Gastrocnemius medialis (tissue), 4 donors: ENCODE measurements around the gene BCORL1. TPM values are rescaled to one million over a fixed set of nuclear protein-coding genes. Genes with fewer than 3 reads are reported as not detected.

ENCODE experiments used
- ATAC-seq, 2 donors: fragments of 150-250 bp; one replicate each; pipeline ENCODE4 v1.9.1; 2016
- DNase-seq, 2 donors: peaks; one replicate each; pipeline ENCODE4 v3.0.0-alpha.2; 2019
- H3K27ac ChIP-seq, 4 donors: fragments of 200-600 bp; sonication (generic); 1 replicate in 1 of 4; 2 replicates in 3 of 4; pipeline ENCODE4 v1.5.1; 2016 to 2018; ENCODE audit warnings: mild to moderate bottlenecking in 2 of 4, moderate library complexity in 1 of 4
- H3K27me3 ChIP-seq, 3 donors: fragments of 200-600 bp; sonication (generic) in 2 of 3; 1 replicate in 1 of 3; 2 replicates in 2 of 3; pipeline versions ENCODE4 v1.5.1 to v1.6.0; 2016 to 2019; ENCODE audit warnings: mild to moderate bottlenecking in 1 of 3, moderate library complexity in 1 of 3
- H3K36me3 ChIP-seq, 2 donors: fragments of 200-600 bp; sonication (generic) in 1 of 2; one replicate each; pipeline ENCODE4 v1.5.1; 2017 to 2018
- H3K4me1 ChIP-seq, 2 donors: fragments of 200-600 bp; sonication (generic) in 1 of 2; one replicate each; pipeline ENCODE4 v1.5.1; 2016 to 2017; ENCODE audit warnings: mild to moderate bottlenecking in 2 of 2
- H3K4me3 ChIP-seq, 4 donors: fragments of 200-600 bp; sonication (generic) in 3 of 4; 1 replicate in 1 of 4; 2 replicates in 3 of 4; pipeline ENCODE4 v1.5.1; 2016 to 2019; ENCODE audit warnings: mild to moderate bottlenecking in 2 of 4
- H3K9me3 ChIP-seq, 3 donors: fragments of 200-600 bp; sonication (generic) in 2 of 3; 1 replicate in 1 of 3; 2 replicates in 2 of 3; pipeline ENCODE4 v1.5.1; 2016 to 2019
- POLR2A ChIP-seq, 2 donors: fragments of 450-650 bp; IDR thresholded peaks; one replicate each; pipeline ENCODE4 v1.6.1; 2017; ENCODE audit warnings: antibody characterized with exemption in 2 of 2, mild to moderate bottlenecking in 2 of 2, moderate library complexity in 2 of 2
- in situ Hi-C, 4 donors: fragments of 200-750 bp; cut with MboI; loops; one replicate each; pipeline versions ENCODE4 v1.15.0 to v1.8.0; 2017; ENCODE audit warnings: low sequenced_read_pairs in 4 of 4
- intact Hi-C: fragments of 100-400 bp; cut with DNase I; formaldehyde crosslinking; loops from one replicate; pipeline ENCODE4 v1.15.1; 2023; ENCODE audit warnings: low total_unique reads
- total RNA-seq, 4 donors: library from RNA; depleted of rRNA; stranded (reverse); fragments of >200 nt; gene quantifications; one replicate each; pipeline versions ENCODE4 v1.1.0 to v1.2.3, GENCODE V29; 2016
- TF ChIP-seq, protein P1 (sequence below), 5 experiments: fragments of 450-650 bp in 3 of 5; fragments of 200-600 bp in 2 of 5; sonication (generic) in 2 of 5; IDR thresholded peaks in 4 of 5; conservative IDR thresholded peaks in 1 of 5; 1 replicate in 4 of 5; 2 replicates in 1 of 5; pipeline ENCODE4 v1.5.1; 2016 to 2019; ENCODE audit warnings: antibody characterized with exemption in 5 of 5, mild to moderate bottlenecking in 3 of 5, moderate library complexity in 3 of 5

BCORL1 gene
- total RNA-seq, 4 donors from 2014 or later, result 1.1 to 3.6 (median 2.4) TPM

GRCh38 chrX:129980540-129981199 lies 1.8 kb upstream of the BCORL1 start:
- peaks cover 0 to 10% of the 10 kb centered on the region in 2 donors for H3K4me1 ChIP-seq
- H3K4me3 ChIP-seq, result peak overlapping the region in 1 of 4 donors; percentile 65
- H3K27ac ChIP-seq, result peak overlapping the region in 3 of 4 donors; percentile 71 to 81 (median 76)
- in situ Hi-C loops, result loop anchor here in 1 of 4 donors (5.0 kb wide), 1 partner anchor 48 kb away; no protein-coding TSS in a partner anchor
- no peaks in the 10 kb centered on the region for H3K36me3 ChIP-seq
- DNase-seq, result no peak
- intact Hi-C loops, result loop anchor here (5.0 kb wide), 3 partner anchors 47 to 187 kb away; partner anchors contain the start of genes AIFM1 and ZDHHC9
- no peaks in the 10 kb centered on the region for H3K9me3 ChIP-seq
- peak; percentile 10 to 13 for ATAC-seq
- peak; percentile 28 to 57 for TF ChIP-seq POLR2A (IDR thresholded peaks at IDR 0.05)
- TF ChIP-seq, protein P1, sequence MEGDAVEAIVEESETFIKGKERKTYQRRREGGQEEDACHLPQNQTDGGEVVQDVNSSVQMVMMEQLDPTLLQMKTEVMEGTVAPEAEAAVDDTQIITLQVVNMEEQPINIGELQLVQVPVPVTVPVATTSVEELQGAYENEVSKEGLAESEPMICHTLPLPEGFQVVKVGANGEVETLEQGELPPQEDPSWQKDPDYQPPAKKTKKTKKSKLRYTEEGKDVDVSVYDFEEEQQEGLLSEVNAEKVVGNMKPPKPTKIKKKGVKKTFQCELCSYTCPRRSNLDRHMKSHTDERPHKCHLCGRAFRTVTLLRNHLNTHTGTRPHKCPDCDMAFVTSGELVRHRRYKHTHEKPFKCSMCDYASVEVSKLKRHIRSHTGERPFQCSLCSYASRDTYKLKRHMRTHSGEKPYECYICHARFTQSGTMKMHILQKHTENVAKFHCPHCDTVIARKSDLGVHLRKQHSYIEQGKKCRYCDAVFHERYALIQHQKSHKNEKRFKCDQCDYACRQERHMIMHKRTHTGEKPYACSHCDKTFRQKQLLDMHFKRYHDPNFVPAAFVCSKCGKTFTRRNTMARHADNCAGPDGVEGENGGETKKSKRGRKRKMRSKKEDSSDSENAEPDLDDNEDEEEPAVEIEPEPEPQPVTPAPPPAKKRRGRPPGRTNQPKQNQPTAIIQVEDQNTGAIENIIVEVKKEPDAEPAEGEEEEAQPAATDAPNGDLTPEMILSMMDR (IDR thresholded peaks at IDR 0.05 in 4 of 5, conservative IDR thresholded peaks at IDR 0.05 in 1 of 5), result no peak
- H3K27me3 ChIP-seq, result no peaks in the 10 kb centered on the region

DNA sequence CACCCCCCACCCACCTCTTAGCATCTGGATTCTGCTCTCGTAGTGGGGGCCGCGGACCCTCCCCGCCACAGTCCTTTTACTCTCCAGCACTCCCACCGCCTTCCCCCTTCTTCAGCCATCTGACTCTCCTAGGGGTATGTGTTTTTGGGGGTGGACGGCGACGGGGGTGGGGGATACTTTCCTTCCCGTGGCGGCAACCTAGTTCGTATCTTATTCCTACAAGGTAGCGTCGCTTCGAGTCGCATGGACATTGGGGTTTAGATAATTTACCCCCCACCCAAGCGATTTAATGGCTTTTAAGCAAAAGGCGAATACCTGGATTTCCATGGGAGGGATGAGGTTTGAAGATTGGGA lies 1.3 kb upstream of the BCORL1 start:
- Histone ChIP-seq H3K4me3 (peak overlapping the region in 1 of 4 donors; percentile 65), H3K4me1 (peaks cover 0 to 10% of the 10 kb centered on the region in 2 donors), H3K27me3 (no peaks in the 10 kb centered on the region), H3K36me3 (no peaks in the 10 kb centered on the region), H3K27ac (peak overlapping the region in 3 of 4 donors; percentile 71 to 81 (median 76)), H3K9me3 (no peaks in the 10 kb centered on the region)
- DNase-seq (no peak), ATAC-seq (no peak)
- intact Hi-C loops (loop anchor here (5.0 kb wide), 3 partner anchors 46 to 186 kb away; partner anchors contain the start of genes AIFM1 and ZDHHC9), in situ Hi-C loops (loop anchor here in 1 of 4 donors (5.0 kb wide), 1 partner anchor 49 kb away; no protein-coding TSS in a partner anchor)
- TF ChIP-seq, protein P1 (IDR thresholded peaks at IDR 0.05 in 4 of 5, conservative IDR thresholded peaks at IDR 0.05 in 1 of 5), result no peak
- no peak for TF ChIP-seq POLR2A (IDR thresholded peaks at IDR 0.05)

DNA sequence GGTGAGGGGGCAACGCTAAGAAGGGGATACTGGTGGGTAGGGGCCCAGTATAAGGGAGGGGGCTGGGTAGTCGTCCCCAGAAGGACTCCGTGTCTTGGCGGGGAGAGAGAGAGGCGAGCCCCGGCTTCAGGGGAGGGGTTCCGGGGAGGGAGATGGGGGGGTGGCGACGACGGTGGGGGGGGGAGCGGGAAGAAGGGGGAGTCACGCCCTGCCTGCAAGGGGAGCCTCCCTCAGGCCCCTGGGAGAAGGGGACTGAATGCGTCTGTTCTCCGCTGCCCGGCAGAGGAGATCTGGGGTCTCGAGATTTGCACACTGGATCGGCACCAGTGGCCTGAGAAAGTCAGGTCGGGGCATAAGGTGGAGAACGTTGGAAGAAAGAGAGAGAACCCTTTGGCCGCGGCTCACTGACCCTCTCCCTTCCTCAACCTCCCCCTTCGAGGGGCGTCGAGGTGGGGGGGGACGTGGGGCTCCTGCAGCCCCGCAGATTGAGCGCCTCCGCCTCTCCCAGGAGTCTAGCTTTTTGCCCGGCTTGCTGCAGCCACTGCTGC lies 609 bp upstream of the BCORL1 start:
- intact Hi-C loops (loop anchor here (1.0 to 5.0 kb wide), 5 partner anchors 45 to 185 kb away; partner anchors contain the start of genes AIFM1 and ZDHHC9), in situ Hi-C loops (loop anchor here in 1 of 4 donors (5.0 kb wide), 1 partner anchor 50 kb away; no protein-coding TSS in a partner anchor)
- DNase-seq (no peak), ATAC-seq (peak in 1 of 2 donors; percentile 0)
- H3K4me1 ChIP-seq, result peaks cover 0 to 10% of the 10 kb centered on the region in 2 donors
- H3K27me3 ChIP-seq, result no peaks in the 10 kb centered on the region
- no peaks in the 10 kb centered on the region for H3K9me3 ChIP-seq
- peak overlapping the region in 3 of 4 donors; percentile 52 to 81 (median 76) for H3K27ac ChIP-seq
- peak overlapping the region in 1 of 4 donors; percentile 65 for H3K4me3 ChIP-seq
- H3K36me3 ChIP-seq, result no peaks in the 10 kb centered on the region
- TF ChIP-seq POLR2A (IDR thresholded peaks at IDR 0.05), result no peak
- TF ChIP-seq, protein P1 (IDR thresholded peaks at IDR 0.05 in 4 of 5, conservative IDR thresholded peaks at IDR 0.05 in 1 of 5), result no peak

- in situ Hi-C loops, result loop anchor here in 1 of 4 donors (5.0 kb wide), 1 partner anchor 51 kb away; no protein-coding TSS in a partner anchor
- no peak for ATAC-seq
- H3K36me3 ChIP-seq, result no peaks in the 10 kb centered on the region
- no peak for TF ChIP-seq POLR2A (IDR thresholded peaks at IDR 0.05)
- TF ChIP-seq, protein P1 (IDR thresholded peaks at IDR 0.05 in 4 of 5, conservative IDR thresholded peaks at IDR 0.05 in 1 of 5), result no peak
- no peak overlapping the region for H3K4me3 ChIP-seq
- intact Hi-C loops, result loop anchor here (2.0 to 5.0 kb wide), 4 partner anchors 44 to 184 kb away; partner anchors contain the start of genes AIFM1 and ZDHHC9
- peaks cover 0 to 10% of the 10 kb centered on the region in 2 donors for H3K4me1 ChIP-seq
- H3K9me3 ChIP-seq, result no peaks in the 10 kb centered on the region
- no peaks in the 10 kb centered on the region for H3K27me3 ChIP-seq
- H3K27ac ChIP-seq, result no peak overlapping the region
- DNase-seq, result no peak
These were observed 1.2 kb downstream of the BCORL1 start for GRCh38 chrX:129983575-129984110.
